ENCODE data around the gene RNF123. TPM values are rescaled to one million over a fixed set of nuclear protein-coding genes. Genes with fewer than 3 reads are reported as not detected.

The RNF123 gene
- total RNA-seq, 1 experiment from 2014 or later, result 71.9 TPM

DNA sequence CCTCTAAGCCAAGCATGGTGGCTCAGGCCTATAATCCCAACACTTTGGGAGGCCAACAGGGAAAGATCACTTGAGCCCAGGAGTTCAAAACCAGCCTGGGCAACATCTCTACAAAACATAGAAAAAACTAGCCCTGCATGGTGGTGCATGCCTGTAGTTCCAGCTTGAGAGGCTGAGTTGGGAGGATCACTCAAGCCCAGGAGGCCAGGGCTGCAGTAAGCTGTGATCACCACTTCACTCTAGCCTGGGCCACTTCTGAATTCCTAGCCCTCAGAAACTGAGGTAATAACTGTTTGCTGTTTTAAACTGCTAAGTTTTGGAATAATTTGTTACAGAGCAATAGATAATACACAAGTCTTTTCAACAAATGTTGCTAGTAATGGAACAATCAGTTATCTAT, 80.6 kb downstream of the RNF123 start:
- no peaks in the 10 kb centered on the region for H3K9me3 ChIP-seq (ENCODE audit: control insufficient read depth in 1 of 2, insufficient read depth in 1 of 2, low read depth in 1 of 2, low read length in 2 of 2)
- H3K36me3 ChIP-seq (ENCODE audit: control insufficient read depth in 1 of 2, insufficient read depth in 2 of 2, low read length in 2 of 2), result no peaks in the 10 kb centered on the region
- intact Hi-C loops (cut with micrococcal nuclease), result no loop called here
- no peaks in the 10 kb centered on the region for H3K9me2 ChIP-seq (ENCODE audit: insufficient read depth)
- H3K27me3 ChIP-seq (ENCODE audit: insufficient read depth, low read length), result no peaks in the 10 kb centered on the region
- no peak for DNase-seq (ENCODE audit: low read depth, low spot score)
- RAD21 ChIA-PET (ENCODE audit: low non-redundant PET in 1 of 2, low total read pairs in 2 of 2, uncharacterized antibody in 2 of 2, unreplicated experiment in 2 of 2), result no interaction called here
- H3K9ac ChIP-seq (ENCODE audit: low read length), result no peak overlapping the region
- no peak overlapping the region for H2AFZ ChIP-seq (ENCODE audit: low read depth, low read length, poor library complexity, severe bottlenecking)
- no peaks in the 10 kb centered on the region for H4K20me1 ChIP-seq (ENCODE audit: insufficient read depth)
- H3K79me2 ChIP-seq (ENCODE audit: insufficient read depth, low read length), result peaks cover 81% of the 10 kb centered on the region
- POLR2A ChIA-PET, result no interaction called here
- no peak for ATAC-seq
- BruUV-seq (replicated peaks), result no TSS peak
- no peak overlapping the region for H3K4me3 ChIP-seq (replicated peaks in 1 of 2; ENCODE audit: low read depth in 1 of 2, low read length in 2 of 2)
- CTCF ChIA-PET, result no interaction called here
- H3K4me2 ChIP-seq (ENCODE audit: low read length), result no peak overlapping the region
- no peaks in the 10 kb centered on the region; a peak in 1 of 4 replicates for H3K4me1 ChIP-seq (ENCODE audit: control insufficient read depth in 1 of 2, insufficient read depth in 2 of 2, low read length in 2 of 2)
- TF ChIP-seq FOSL1 (IDR thresholded peaks at IDR 0.05; ENCODE audit: low read depth) (no peak), ELF1 (IDR thresholded peaks at IDR 0.05; ENCODE audit: borderline replicate concordance, low read depth) (no peak), CEBPB (IDR thresholded peaks at IDR 0.05; ENCODE audit: low read depth) (no peak), ZNF274 (IDR thresholded peaks at IDR 0.05; ENCODE audit: low read depth, low read length) (no peak), YY1 (IDR thresholded peaks at IDR 0.05; ENCODE audit: extremely low read depth, insufficient replicate concordance, low read depth, low read length) (no peak), EZH2 (IDR thresholded peaks at IDR 0.05) (no peak), ZFX (IDR thresholded peaks at IDR 0.05) (no peak), EZH2phosphoT487 (IDR thresholded peaks at IDR 0.05; ENCODE audit: borderline replicate concordance) (no peak), POLR2AphosphoS5 (IDR thresholded peaks at IDR 0.05; ENCODE audit: low read depth, low read length) (no peak), SRF (IDR thresholded peaks at IDR 0.05; ENCODE audit: low read depth) (no peak), SP1 (IDR thresholded peaks at IDR 0.05; ENCODE audit: low read depth) (no peak), JUND (IDR thresholded peaks at IDR 0.05) (no peak), CBX3 (IDR thresholded peaks at IDR 0.05; ENCODE audit: low read depth) (no peak), SIN3A (IDR thresholded peaks at IDR 0.05; ENCODE audit: low read depth) (no peak)
- TF ChIP-seq, protein P1, sequence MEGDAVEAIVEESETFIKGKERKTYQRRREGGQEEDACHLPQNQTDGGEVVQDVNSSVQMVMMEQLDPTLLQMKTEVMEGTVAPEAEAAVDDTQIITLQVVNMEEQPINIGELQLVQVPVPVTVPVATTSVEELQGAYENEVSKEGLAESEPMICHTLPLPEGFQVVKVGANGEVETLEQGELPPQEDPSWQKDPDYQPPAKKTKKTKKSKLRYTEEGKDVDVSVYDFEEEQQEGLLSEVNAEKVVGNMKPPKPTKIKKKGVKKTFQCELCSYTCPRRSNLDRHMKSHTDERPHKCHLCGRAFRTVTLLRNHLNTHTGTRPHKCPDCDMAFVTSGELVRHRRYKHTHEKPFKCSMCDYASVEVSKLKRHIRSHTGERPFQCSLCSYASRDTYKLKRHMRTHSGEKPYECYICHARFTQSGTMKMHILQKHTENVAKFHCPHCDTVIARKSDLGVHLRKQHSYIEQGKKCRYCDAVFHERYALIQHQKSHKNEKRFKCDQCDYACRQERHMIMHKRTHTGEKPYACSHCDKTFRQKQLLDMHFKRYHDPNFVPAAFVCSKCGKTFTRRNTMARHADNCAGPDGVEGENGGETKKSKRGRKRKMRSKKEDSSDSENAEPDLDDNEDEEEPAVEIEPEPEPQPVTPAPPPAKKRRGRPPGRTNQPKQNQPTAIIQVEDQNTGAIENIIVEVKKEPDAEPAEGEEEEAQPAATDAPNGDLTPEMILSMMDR (IDR thresholded peaks at IDR 0.05 in 2 of 3, conservative IDR thresholded peaks at IDR 0.05 in 1 of 3; ENCODE audit: borderline replicate concordance in 1 of 3, insufficient read depth in 1 of 3, low read depth in 2 of 3, low read length in 2 of 3), result no peak
- TF ChIP-seq, protein P2, sequence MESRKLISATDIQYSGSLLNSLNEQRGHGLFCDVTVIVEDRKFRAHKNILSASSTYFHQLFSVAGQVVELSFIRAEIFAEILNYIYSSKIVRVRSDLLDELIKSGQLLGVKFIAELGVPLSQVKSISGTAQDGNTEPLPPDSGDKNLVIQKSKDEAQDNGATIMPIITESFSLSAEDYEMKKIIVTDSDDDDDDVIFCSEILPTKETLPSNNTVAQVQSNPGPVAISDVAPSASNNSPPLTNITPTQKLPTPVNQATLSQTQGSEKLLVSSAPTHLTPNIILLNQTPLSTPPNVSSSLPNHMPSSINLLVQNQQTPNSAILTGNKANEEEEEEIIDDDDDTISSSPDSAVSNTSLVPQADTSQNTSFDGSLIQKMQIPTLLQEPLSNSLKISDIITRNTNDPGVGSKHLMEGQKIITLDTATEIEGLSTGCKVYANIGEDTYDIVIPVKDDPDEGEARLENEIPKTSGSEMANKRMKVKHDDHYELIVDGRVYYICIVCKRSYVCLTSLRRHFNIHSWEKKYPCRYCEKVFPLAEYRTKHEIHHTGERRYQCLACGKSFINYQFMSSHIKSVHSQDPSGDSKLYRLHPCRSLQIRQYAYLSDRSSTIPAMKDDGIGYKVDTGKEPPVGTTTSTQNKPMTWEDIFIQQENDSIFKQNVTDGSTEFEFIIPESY (IDR thresholded peaks at IDR 0.05; ENCODE audit: extremely low read depth, insufficient replicate concordance, low read length), result no peak
- no peak overlapping the region for H3K27ac ChIP-seq (ENCODE audit: low read depth, low read length)

Other genes starting within 250 kb of the RNF123 start
- 99.9 TPM for gene DAG1, start 219.3 kb upstream of the RNF123 start, total RNA-seq (2021; ENCODE audit: unreplicated experiment)
- 1.5 TPM for gene BSN, start 135.1 kb upstream of the RNF123 start, total RNA-seq (2021; ENCODE audit: unreplicated experiment)
- 246 TPM for gene APEH, start 15.2 kb upstream of the RNF123 start, total RNA-seq (2021; ENCODE audit: unreplicated experiment)
- 15.4 TPM for gene MST1, start 83 bp upstream of the RNF123 start, total RNA-seq (2021; ENCODE audit: unreplicated experiment)
- 0.32 TPM for gene AMIGO3, start 30.1 kb downstream of the RNF123 start, total RNA-seq (2021; ENCODE audit: unreplicated experiment)
- 24.1 TPM for gene GMPPB, start 34.4 kb downstream of the RNF123 start, total RNA-seq (2021; ENCODE audit: unreplicated experiment)
- gene IP6K1, start 97.0 kb downstream of the RNF123 start, total RNA-seq (2021; ENCODE audit: unreplicated experiment), result 30.6 TPM
- gene CDHR4, start 110.3 kb downstream of the RNF123 start, total RNA-seq (2021; ENCODE audit: unreplicated experiment), result not detected
- 1.6 TPM for gene INKA1, start 113.7 kb downstream of the RNF123 start, total RNA-seq (2021; ENCODE audit: unreplicated experiment)
- gene UBA7, start 124.4 kb downstream of the RNF123 start, total RNA-seq (2021; ENCODE audit: unreplicated experiment), result 2.6 TPM
- gene TRAIP, start 167.0 kb downstream of the RNF123 start, total RNA-seq (2021; ENCODE audit: unreplicated experiment), result 25.5 TPM
- gene CAMKV, start 180.3 kb downstream of the RNF123 start, total RNA-seq (2021; ENCODE audit: unreplicated experiment), result 0.10 TPM
- gene MST1R, start 214.3 kb downstream of the RNF123 start, total RNA-seq (2021; ENCODE audit: unreplicated experiment), result 113 TPM
- gene MON1A, start 240.3 kb downstream of the RNF123 start, total RNA-seq (2021; ENCODE audit: unreplicated experiment), result 9.0 TPM

All from HCT116 (cell line).